ENCODE results near the gene IQGAP3. TPM values are rescaled to one million over a fixed set of nuclear protein-coding genes. Genes with fewer than 3 reads are reported as not detected.

The IQGAP3 gene
- total and polyA plus RNA-seq, 11 donors = 0.09 to 5.1 (median 0.25) TPM

DNA sequence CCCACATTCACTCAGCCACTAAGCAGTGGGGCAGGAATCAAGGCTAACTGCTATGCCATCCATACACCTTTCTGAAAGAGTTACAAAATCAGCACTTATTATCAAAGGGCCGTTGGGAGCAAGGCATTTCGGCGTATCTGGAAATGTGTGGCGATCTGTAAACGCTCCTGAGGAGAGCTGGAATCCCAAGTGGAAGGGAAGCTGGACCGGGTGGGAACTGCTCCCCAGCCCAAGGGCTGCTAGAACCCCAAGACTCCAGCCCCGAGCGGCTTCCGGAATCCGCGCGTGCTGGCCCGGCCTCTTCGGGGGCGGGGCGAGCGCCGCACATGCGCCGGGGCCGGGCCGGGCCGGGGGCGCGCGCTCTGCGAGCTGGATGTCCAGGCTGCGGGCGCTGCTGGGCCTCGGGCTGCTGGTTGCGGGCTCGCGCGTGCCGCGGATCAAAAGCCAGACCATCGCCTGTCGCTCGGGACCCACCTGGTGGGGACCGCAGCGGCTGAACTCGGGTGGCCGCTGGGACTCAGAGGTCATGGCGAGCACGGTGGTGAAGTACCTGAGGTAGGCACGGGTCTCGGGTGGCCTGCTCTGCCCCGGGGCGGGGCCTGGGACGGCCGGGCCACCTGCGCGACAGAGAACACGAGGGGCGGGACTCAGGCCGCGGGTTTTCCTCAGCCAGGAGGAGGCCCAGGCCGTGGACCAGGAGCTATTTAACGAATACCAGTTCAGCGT is 19.2 kb upstream of the IQGAP3 start, which contains the start of gene NAXE:
TSS of gene NAXE (plus strand) at position 345 of the 726 bp plus-strand sequence. CDS start at position 374, 29 bp downstream.
- TF ChIP-seq, protein P1, sequence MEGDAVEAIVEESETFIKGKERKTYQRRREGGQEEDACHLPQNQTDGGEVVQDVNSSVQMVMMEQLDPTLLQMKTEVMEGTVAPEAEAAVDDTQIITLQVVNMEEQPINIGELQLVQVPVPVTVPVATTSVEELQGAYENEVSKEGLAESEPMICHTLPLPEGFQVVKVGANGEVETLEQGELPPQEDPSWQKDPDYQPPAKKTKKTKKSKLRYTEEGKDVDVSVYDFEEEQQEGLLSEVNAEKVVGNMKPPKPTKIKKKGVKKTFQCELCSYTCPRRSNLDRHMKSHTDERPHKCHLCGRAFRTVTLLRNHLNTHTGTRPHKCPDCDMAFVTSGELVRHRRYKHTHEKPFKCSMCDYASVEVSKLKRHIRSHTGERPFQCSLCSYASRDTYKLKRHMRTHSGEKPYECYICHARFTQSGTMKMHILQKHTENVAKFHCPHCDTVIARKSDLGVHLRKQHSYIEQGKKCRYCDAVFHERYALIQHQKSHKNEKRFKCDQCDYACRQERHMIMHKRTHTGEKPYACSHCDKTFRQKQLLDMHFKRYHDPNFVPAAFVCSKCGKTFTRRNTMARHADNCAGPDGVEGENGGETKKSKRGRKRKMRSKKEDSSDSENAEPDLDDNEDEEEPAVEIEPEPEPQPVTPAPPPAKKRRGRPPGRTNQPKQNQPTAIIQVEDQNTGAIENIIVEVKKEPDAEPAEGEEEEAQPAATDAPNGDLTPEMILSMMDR (IDR thresholded peaks at IDR 0.05) = no peak
- TF ChIP-seq POLR2A (IDR thresholded peaks at IDR 0.05) = peak in 1 of 2 donors; percentile 66
- intact Hi-C loops (cut with DNase I) = loop anchor here in 4 of 10 donors (5.0 kb wide), 4 partner anchors 84 to 134 kb away; partner anchors contain the start of gene MEF2D (in 1 of the 4)
- WGBS, 4 donors = 0 to 1% (median 1%) methylated on average over 15 to 60 of the region's 60 CpGs
- H3K4me3 ChIP-seq = peak within 1 kb of the TSS; percentile 75 to 97 (median 89)
- ATAC-seq = peak; percentile 80 to 97 (median 94)
- no peaks in the 10 kb centered on the region for H3K27me3 ChIP-seq
- peaks cover 0 to 37% (median 27%) of the 10 kb centered on the region in 9 donors for H3K36me3 ChIP-seq
- peak within 1 kb of the TSS; percentile 76 to 94 (median 86) for H3K27ac ChIP-seq
- H3K4me1 ChIP-seq = peaks cover 0 to 17% (median 12%) of the 10 kb centered on the region in 12 donors
- no peaks in the 10 kb centered on the region for H3K9me3 ChIP-seq
- DNase-seq = peak; percentile 78 to 89 (median 80)

DNA sequence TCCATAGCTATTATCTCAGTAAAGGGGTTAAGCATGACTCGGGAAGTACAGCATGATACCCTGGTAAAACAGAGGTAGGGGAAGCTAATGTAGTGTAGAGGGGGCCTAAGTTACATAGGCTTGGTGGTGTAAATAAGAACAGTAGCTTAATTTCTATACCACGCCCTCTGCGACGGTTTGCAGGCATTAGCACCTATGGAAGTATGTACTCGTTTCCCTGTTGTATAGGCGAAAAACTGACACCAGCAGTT is 18.7 kb upstream of the IQGAP3 start:
- peak overlapping the region; percentile 76 to 94 (median 86) for H3K27ac ChIP-seq
- ATAC-seq (no peak), DNase-seq (no peak)
- peaks cover 0 to 32% (median 22%) of the 10 kb centered on the region in 9 donors for H3K36me3 ChIP-seq
- H3K4me3 ChIP-seq = peak overlapping the region; percentile 75 to 97 (median 89)
- H3K9me3 ChIP-seq = no peaks in the 10 kb centered on the region
- H3K4me1 ChIP-seq = peaks cover 0 to 17% (median 12%) of the 10 kb centered on the region in 12 donors
- intact Hi-C loops (cut with DNase I) = loop anchor here in 4 of 10 donors (5.0 kb wide), 4 partner anchors 84 to 134 kb away; partner anchors contain the start of gene MEF2D (in 1 of the 4)
- TF ChIP-seq POLR2A (IDR thresholded peaks at IDR 0.05) = no peak
- TF ChIP-seq, protein P1 (IDR thresholded peaks at IDR 0.05) = no peak
- no peaks in the 10 kb centered on the region for H3K27me3 ChIP-seq
- 22 to 43% (median 28%) methylated on average over 6 of the region's 6 CpGs for WGBS, 4 donors

DNA sequence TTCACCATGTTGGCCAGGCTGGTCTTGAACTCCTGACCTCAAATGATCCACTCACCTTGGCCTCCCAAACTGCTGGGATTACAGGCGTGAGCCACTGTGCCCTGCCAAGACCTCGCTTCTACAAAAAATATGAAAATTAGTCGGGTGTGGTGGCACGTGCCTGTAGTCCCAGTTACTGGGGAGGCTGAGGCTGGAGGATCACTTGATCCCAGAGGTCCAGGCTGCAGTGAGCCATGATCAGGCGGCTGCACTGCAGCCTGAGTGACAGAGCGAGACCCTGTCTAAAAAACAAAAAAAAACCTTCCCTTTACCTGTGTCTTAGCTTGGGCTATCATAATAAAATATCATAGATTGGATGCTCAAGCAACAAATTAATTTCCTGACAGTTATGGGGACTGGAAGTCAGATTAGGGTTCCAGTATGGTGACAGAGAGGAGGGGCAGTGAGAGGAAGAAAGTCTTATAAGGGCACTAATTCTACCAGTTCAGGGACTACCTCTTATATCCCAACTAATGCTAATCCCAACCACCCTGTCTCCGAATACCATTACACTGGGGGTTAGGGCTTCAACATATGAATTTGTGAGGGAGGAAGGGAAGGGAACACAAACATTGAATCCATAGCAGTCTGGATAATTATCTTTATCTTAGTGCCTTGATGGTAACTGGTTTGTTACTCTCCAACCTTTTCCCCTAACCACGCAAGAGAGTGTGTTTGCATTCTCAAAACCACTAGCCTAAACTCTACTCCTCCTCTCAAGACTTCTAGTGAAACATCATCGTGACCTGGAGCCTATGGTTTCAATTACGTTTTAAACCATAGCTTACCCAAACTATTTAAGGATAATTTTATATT is 18.2 kb upstream of the IQGAP3 start:
- no peaks in the 10 kb centered on the region for H3K27me3 ChIP-seq
- TF ChIP-seq, protein P1 (IDR thresholded peaks at IDR 0.05) = no peak
- no peak for TF ChIP-seq POLR2A (IDR thresholded peaks at IDR 0.05)
- DNase-seq = no peak
- H3K36me3 ChIP-seq = peaks cover 0 to 28% (median 16%) of the 10 kb centered on the region in 9 donors
- peak overlapping the region in 7 of 12 donors; percentile 84 to 95 (median 90) for H3K4me3 ChIP-seq
- H3K4me1 ChIP-seq = peaks cover 0 to 17% (median 12%) of the 10 kb centered on the region in 12 donors
- ATAC-seq = no peak
- WGBS, 4 donors = 88 to 92% (median 90%) methylated on average over 10 of the region's 10 CpGs
- H3K9me3 ChIP-seq = no peaks in the 10 kb centered on the region
- intact Hi-C loops (cut with DNase I) = loop anchor here in 4 of 10 donors (5.0 kb wide), 4 partner anchors 83 to 133 kb away; partner anchors contain the start of gene MEF2D (in 1 of the 4)
- H3K27ac ChIP-seq = peak overlapping the region in 8 of 12 donors; percentile 76 to 94 (median 90)
